Putamen (tissue), 1 donor: ENCODE measurements around the gene NPPC.
A peak's percentile ranks its signal among the peaks of the same experiment; 100 is the strongest.
"Not testable (repeated sequence)": the region's sequence is repeated elsewhere in the genome, so short reads cannot be mapped to it uniquely, and the experiment has no call there.

Experiments
- DNase-seq: peaks from one replicate; pipeline ENCODE4 v3.0.0-alpha.2; 2016; ENCODE audit warnings: low spot score

The NPPC gene

GRCh38 chr2:231920366-231920765, 5.8 kb downstream of the NPPC start:
- DNase-seq, result no peak

GRCh38 chr2:231919341-231920035, 6.7 kb downstream of the NPPC start:
- DNase-seq, result no peak

DNA sequence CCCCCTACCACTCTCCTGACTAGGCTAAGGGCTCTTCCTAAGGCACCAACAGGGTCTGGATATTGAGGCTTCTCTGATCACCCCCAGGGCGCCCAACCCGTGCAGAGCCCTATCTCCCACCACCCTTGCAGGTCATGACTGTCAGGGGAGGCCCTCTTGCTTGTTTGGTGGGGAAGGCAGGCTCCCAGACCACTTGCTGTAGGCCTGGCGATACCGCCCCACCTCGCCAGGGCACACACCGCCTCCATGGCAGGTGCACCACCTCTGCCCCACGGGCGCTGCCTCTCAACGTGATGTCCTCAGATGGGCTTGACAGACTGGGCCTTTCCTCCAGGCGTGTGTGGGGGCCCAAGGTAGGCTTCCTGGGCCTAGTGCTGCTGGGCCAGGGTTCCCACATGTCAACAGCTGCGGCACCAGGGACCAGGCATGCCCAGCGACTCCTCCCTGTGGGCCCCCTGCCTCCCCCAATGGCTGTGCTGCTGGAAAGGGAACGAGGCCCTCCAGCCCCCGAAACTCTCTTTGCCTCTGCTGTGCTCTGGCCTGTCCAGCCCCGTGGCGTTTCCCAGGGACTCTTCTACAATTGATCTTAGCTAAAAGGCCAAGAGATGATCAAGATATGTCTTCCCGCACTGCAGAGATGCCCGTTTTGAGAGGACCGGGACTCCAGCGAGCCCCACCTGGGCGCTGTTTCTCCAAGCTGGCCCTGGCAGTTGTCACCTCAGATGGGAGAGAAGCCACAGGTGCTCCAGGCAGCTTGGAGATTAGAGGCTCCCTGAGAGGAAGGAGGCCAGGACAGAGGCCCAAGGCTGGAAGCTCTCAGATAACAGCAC, 7.5 kb downstream of the NPPC start:
- DNase-seq, result no peak

GRCh38 chr2:231917280-231918066, 8.7 kb downstream of the NPPC start:
- DNase-seq, result peak; percentile 49

GRCh38 chr2:231914077-231914690, 12.0 kb downstream of the NPPC start:
- no peak for DNase-seq

DNA sequence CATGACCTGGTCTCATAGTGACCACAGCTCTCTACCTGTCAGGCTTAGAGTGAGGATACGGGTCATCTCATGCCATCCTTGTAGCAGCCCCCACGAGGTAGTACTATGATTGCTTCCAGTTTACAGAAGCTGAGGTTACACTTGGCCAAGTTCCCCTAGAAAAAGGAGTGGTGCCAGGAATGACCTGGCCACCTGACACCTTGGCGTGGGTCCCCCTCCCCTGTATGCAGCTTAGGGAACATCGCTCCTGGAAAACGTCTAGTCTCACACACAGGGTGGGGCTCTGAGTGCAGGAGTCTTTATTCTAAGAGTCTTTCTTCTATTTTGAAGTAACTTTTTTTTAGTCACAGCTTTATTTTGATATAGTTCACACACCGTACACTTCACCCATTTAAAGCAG, 14.8 kb downstream of the NPPC start:
- DNase-seq, result no peak

DNA sequence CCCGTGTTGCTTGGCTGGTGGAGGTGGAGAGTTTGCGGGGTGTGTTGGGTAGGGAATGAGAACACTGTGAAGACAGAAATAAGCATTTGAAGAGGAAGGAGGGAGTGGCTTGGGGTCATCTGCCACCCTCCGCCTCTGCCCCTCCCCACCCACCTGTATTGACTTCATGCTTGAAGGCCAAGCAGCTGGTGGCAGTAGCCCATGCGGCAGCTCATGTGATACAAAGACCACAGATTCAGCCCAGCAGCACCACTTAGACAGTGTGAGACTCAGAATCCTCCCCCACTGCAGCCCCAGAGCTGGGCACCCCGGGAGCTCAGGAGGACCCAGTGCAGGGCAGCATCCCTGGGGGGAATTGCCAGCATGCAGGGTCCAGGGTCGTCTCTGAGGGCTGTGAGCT, 15.4 kb downstream of the NPPC start:
- DNase-seq, result no peak

GRCh38 chr2:231910161-231910560, 16.0 kb downstream of the NPPC start:
- not testable (repeated sequence) for DNase-seq

DNA sequence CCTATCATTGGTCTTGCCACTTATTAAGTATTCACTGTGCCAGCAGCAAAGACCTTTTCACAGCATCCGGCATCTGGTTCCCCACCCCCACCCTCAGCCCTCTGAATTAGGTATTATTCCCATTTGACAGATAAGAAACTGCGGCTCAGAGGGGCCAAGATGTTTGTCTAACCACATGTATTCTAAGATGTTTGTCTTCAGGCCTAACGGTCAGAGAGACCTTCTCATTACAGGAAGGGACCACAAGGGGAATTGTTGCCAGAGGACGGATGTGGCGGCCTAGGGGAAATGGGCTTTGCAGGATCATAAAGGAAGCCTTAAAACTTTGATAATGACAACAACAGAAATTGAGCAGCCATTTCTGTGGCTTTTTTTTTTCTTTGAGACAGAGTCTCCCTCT, 16.6 kb downstream of the NPPC start:
- no peak for DNase-seq

- no peak for DNase-seq
Measured at GRCh38 chr2:231908584-231908983, 17.6 kb downstream of the NPPC start.

DNA sequence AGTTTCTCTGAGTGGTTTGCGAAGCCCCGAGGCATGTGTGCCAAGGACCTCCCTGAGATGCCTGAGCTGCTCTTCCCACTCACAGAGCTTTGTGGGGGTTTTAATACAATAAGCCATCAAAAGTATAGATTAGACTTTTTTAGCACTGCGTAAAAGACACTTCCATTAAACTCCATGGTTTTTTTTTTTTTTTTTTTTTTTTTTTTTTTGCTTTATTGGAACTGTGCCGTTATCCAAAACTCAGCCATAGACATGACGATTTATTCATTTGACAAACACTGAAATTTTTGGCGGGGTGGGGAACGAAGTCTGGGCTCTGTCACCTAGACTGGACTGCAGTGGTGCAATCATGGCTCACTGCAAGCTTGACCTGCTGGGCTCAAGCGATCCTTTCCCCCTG, 18.4 kb downstream of the NPPC start:
- no peak for DNase-seq

DNA sequence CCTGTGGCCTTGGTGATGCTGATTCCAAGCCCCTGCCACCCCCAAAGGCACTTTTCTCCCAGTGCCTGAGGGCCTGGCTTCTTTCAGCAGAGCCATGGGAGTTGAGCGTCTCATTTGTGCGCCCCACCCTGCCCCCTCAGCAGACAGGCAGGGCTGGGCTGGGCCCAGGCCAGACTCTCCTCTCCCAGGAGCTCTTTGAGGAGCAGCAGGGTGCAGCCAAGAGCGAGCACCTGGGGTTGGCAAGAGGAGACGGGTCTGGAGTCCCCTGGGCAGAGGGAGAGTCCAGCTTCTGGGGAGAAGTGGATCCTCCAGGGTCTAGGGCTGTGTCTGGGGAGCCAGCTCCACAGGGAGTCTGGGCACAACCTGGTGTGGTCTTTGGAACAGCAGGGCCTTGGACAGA, 21.2 kb downstream of the NPPC start:
- DNase-seq, result no peak

GRCh38 chr2:231904161-231904611, 22.0 kb downstream of the NPPC start:
- DNase-seq, result no peak

DNA sequence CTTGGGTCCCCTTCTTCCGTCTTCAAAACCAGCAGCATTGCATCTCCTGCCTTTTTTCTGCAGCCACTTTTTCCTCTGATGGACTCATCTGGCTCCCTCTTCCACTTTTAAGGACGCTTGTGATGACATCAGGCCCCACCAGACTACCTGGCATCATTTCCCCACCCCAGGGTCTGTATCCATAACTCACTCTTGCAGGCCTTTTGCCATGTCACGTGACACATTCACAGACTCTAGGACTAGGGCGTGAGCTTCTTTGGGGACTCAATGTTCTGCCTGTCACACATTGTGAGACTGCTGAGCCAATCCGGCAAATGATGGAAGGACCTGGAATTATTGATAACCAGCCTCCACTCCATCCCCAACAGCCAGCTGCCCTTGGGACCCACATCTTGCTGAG, 23.6 kb downstream of the NPPC start:
- no peak for DNase-seq

- DNase-seq, result no peak
Measured at GRCh38 chr2:231900972-231901371, 25.2 kb downstream of the NPPC start.

DNA sequence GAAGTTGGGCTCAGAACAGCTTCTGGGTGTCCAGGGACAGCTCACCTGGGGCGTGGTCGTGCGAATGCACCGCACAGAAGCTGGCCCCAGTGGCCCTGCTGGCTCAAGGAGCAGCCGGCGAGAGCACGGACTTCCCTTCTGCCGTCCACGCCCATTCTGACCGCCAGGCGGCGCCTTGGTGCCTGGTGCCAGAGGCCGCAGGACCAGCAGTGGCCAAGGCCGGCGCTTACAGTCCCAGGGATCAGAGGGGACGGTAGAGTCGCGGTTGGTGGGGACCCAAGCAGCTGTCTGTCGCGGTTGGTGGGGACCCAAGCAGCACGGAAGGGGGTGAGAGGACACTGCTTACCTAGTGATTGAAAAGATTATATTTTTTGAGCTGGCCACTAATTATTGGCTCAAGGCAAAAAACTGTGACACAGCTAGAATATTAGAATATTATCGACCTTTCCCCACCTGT, 25.7 kb downstream of the NPPC start:
- DNase-seq, result peak; percentile 19

- DNase-seq, result no peak
Measured at GRCh38 chr2:231894566-231895380, 31.4 kb downstream of the NPPC start.

GRCh38 chr2:231891514-231891905, 34.7 kb downstream of the NPPC start:
- DNase-seq, result no peak

GRCh38 chr2:231890896-231891513, 35.2 kb downstream of the NPPC start:
- no peak for DNase-seq

GRCh38 chr2:231887756-231888155, 38.4 kb downstream of the NPPC start:
- DNase-seq, result no peak
